Measurements from ENCODE around the gene SPATA20.
A peak's percentile ranks its signal among the peaks of the same experiment; 100 is the strongest.

The SPATA20 gene

GRCh38 chr17:50547035-50547735 lies at the start of gene SPATA20:
Gene SPATA20, plus strand, starts transcription at chr17:50547174. Its CDS starts 35 bp downstream, at chr17:50547209.
- peak; percentile 85 to 90 for DNase-seq

- DNase-seq: no peak
Measured at GRCh38 chr17:50498021-50498874, 48.7 kb upstream of the SPATA20 start.

- no peak for DNase-seq
Measured at GRCh38 chr17:50499270-50499669, 47.7 kb upstream of the SPATA20 start.

- DNase-seq: no peak
Measured at GRCh38 chr17:50499721-50500120, 47.3 kb upstream of the SPATA20 start.

GRCh38 chr17:50501054-50501453 lies 45.9 kb upstream of the SPATA20 start:
- peak; percentile 25 to 39 for DNase-seq

GRCh38 chr17:50502301-50502990 lies 44.5 kb upstream of the SPATA20 start:
- DNase-seq: no peak

GRCh38 chr17:50505591-50506130 lies 41.3 kb upstream of the SPATA20 start:
- DNase-seq: no peak

GRCh38 chr17:50506298-50506697 lies 40.7 kb upstream of the SPATA20 start:
- no peak for DNase-seq

- peak; percentile 79 to 89 for DNase-seq
Measured at GRCh38 chr17:50507871-50508572, 39.0 kb upstream of the SPATA20 start, which contains the start of gene MYCBPAP. Gene MYCBPAP, plus strand, starts transcription at chr17:50508439. Its CDS starts 236 bp downstream, at chr17:50508675.

- no peak for DNase-seq
Measured at GRCh38 chr17:50508573-50509460, 38.2 kb upstream of the SPATA20 start.

GRCh38 chr17:50511058-50511457 lies 35.9 kb upstream of the SPATA20 start:
- peak; percentile 49 to 77 for DNase-seq

- DNase-seq: no peak
Measured at GRCh38 chr17:50513495-50513894, 33.5 kb upstream of the SPATA20 start.

GRCh38 chr17:50514388-50514787 lies 32.6 kb upstream of the SPATA20 start:
- DNase-seq: no peak

GRCh38 chr17:50514936-50515702 lies 31.9 kb upstream of the SPATA20 start:
- DNase-seq: no peak

- no peak for DNase-seq
Measured at GRCh38 chr17:50517011-50517410, 30.0 kb upstream of the SPATA20 start.

GRCh38 chr17:50517504-50518383 lies 29.2 kb upstream of the SPATA20 start:
- DNase-seq: no peak

- no peak for DNase-seq
Measured at GRCh38 chr17:50518384-50519023, 28.5 kb upstream of the SPATA20 start.

- DNase-seq: no peak
Measured at GRCh38 chr17:50519141-50519834, 27.7 kb upstream of the SPATA20 start.

All from CD4-positive, alpha-beta T cell treated with Interleukin-4 for 1 hour (primary cell).